ENCODE data around the gene LRRC10B.

GRCh38 chr11:61547246-61547645 lies 38.7 kb downstream of the LRRC10B start:
- no peak for TF ChIP-seq POLR2AphosphoS5 (IDR thresholded peaks at IDR 0.05; ENCODE audit: low read depth, low read length)
- TF ChIP-seq ZBTB33 (IDR thresholded peaks at IDR 0.05; ENCODE audit: extremely low read depth, insufficient replicate concordance, low read length), result no peak
- TF ChIP-seq, protein P1, sequence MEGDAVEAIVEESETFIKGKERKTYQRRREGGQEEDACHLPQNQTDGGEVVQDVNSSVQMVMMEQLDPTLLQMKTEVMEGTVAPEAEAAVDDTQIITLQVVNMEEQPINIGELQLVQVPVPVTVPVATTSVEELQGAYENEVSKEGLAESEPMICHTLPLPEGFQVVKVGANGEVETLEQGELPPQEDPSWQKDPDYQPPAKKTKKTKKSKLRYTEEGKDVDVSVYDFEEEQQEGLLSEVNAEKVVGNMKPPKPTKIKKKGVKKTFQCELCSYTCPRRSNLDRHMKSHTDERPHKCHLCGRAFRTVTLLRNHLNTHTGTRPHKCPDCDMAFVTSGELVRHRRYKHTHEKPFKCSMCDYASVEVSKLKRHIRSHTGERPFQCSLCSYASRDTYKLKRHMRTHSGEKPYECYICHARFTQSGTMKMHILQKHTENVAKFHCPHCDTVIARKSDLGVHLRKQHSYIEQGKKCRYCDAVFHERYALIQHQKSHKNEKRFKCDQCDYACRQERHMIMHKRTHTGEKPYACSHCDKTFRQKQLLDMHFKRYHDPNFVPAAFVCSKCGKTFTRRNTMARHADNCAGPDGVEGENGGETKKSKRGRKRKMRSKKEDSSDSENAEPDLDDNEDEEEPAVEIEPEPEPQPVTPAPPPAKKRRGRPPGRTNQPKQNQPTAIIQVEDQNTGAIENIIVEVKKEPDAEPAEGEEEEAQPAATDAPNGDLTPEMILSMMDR (IDR thresholded peaks at IDR 0.05 in 2 of 3, conservative IDR thresholded peaks at IDR 0.05 in 1 of 3; ENCODE audit: borderline replicate concordance in 1 of 3, insufficient read depth in 1 of 3, low read depth in 2 of 3, low read length in 2 of 3), result no peak
- no peak for TF ChIP-seq POLR2A (IDR thresholded peaks at IDR 0.05; ENCODE audit: borderline replicate concordance, extremely low read depth, insufficient read depth, insufficient read length)
- no peak for TF ChIP-seq ZNF274 (IDR thresholded peaks at IDR 0.05; ENCODE audit: low read depth, low read length)
- no peak for TF ChIP-seq ELF1 (IDR thresholded peaks at IDR 0.05; ENCODE audit: borderline replicate concordance, low read depth)
- TF ChIP-seq JUND (IDR thresholded peaks at IDR 0.05), result no peak
- TF ChIP-seq EZH2 (IDR thresholded peaks at IDR 0.05), result no peak
- TF ChIP-seq YY1 (IDR thresholded peaks at IDR 0.05; ENCODE audit: extremely low read depth, insufficient replicate concordance, low read depth, low read length), result no peak
- no peak for TF ChIP-seq ATF3 (IDR thresholded peaks at IDR 0.05)
- no peak for TF ChIP-seq SRF (IDR thresholded peaks at IDR 0.05; ENCODE audit: low read depth)
- TF ChIP-seq CEBPB (IDR thresholded peaks at IDR 0.05; ENCODE audit: low read depth), result no peak

Data from HCT116 (cell line).